NT2/D1 (cell line): ENCODE measurements around the gene ZNHIT2.

ENCODE experiments used
- DNase-seq: peaks from one replicate; pipeline ENCODE4 v3.0.0-alpha.2; 2011; ENCODE audit warnings: low read depth, low spot score
- H3K27me3 ChIP-seq: 2 replicates; pipeline ENCODE4 v1.6.0; 2011; ENCODE audit warnings: mild to moderate bottlenecking; ENCODE audit not compliant: insufficient read length, insufficient read depth
- H3K36me3 ChIP-seq: 2 replicates; pipeline ENCODE4 v1.6.1; 2011; ENCODE audit warnings: mild to moderate bottlenecking, low read length, mixed read lengths; ENCODE audit not compliant: insufficient read depth, insufficient read length
- H3K4me1 ChIP-seq: 2 replicates; pipeline ENCODE4 v1.5.1; 2011; ENCODE audit not compliant: insufficient read depth, insufficient read length
- H3K4me3 ChIP-seq: 2 replicates; pipeline ENCODE4 v1.5.1; 2011; ENCODE audit warnings: low read depth; ENCODE audit not compliant: insufficient read length
- H3K9ac ChIP-seq: 2 replicates; pipeline ENCODE4 v1.6.0; 2011; ENCODE audit warnings: low read depth; ENCODE audit not compliant: insufficient read length
- H3K9me3 ChIP-seq: 2 replicates; pipeline ENCODE4 v1.5.1; 2011; ENCODE audit warnings: mild to moderate bottlenecking, low read length; ENCODE audit not compliant: insufficient read depth
- SUZ12 ChIP-seq: IDR thresholded peaks from 2 replicates; pipeline ENCODE4 v1.6.1; 2011; ENCODE audit not compliant: insufficient read length, insufficient read depth; ENCODE audit errors: extremely low read depth
- YY1 ChIP-seq: IDR thresholded peaks from 2 replicates; pipeline ENCODE4 v1.6.1; 2011; ENCODE audit not compliant: insufficient read length, insufficient read depth
- ZNF274 ChIP-seq: IDR thresholded peaks from 2 replicates; pipeline ENCODE4 v1.6.1; 2011; ENCODE audit warnings: mild to moderate bottlenecking, low read depth, low read length

ZNHIT2 gene

GRCh38 chr11:65078151-65078550 lies 39.4 kb downstream of the ZNHIT2 start:
- H3K36me3 ChIP-seq: peaks cover 72% of the 10 kb centered on the region
- peaks cover 2% of the 10 kb centered on the region for H3K4me1 ChIP-seq

GRCh38 chr11:65077451-65077850 lies 40.0 kb downstream of the ZNHIT2 start:
- no peak for TF ChIP-seq ZNF274
- TF ChIP-seq YY1: no peak
- Histone ChIP-seq H3K4me1 (peaks cover 2% of the 10 kb centered on the region), H3K9me3 (no peaks in the 10 kb centered on the region), H3K36me3 (peaks cover 65% of the 10 kb centered on the region), H3K4me3 (no peak overlapping the region), H3K9ac (no peak overlapping the region), H3K27me3 (no peaks in the 10 kb centered on the region)
- DNase-seq: no peak

More at GRCh38 chr11:65078151-65078550, 39.4 kb downstream of the ZNHIT2 start:
- no peaks in the 10 kb centered on the region for H3K9me3 ChIP-seq
- no peak overlapping the region for H3K4me3 ChIP-seq
- H3K9ac ChIP-seq: no peak overlapping the region
- H3K27me3 ChIP-seq: no peaks in the 10 kb centered on the region
- DNase-seq: no peak
- no peak for TF ChIP-seq ZNF274
- TF ChIP-seq YY1: no peak
- TF ChIP-seq SUZ12: no peak

DNA sequence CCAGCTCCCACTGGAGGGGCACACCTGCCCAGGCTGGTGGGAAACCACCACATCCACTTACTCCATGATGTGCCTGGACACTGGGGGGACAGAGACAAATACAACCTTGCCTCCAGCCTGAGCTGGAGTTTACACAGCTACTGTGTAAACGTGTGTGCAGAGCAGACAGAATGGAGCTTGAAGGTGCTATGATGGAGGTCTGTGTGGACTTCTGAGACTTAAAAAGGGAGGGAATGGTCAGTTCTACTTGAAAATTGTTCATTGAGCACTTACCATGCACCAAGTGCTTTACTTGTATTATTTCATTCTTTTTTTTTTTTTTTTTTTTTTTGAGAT lies 44.9 kb downstream of the ZNHIT2 start:
- peaks cover 5% of the 10 kb centered on the region for H3K4me1 ChIP-seq
- no peak for DNase-seq
- no peak overlapping the region for H3K9ac ChIP-seq
- TF ChIP-seq SUZ12 (no peak), YY1 (no peak), ZNF274 (no peak)
- H3K36me3 ChIP-seq: peaks cover 20% of the 10 kb centered on the region
- H3K9me3 ChIP-seq: no peaks in the 10 kb centered on the region
- no peak overlapping the region for H3K4me3 ChIP-seq
- H3K27me3 ChIP-seq: no peaks in the 10 kb centered on the region

- no peak overlapping the region for H3K4me3 ChIP-seq
- H3K9me3 ChIP-seq: no peaks in the 10 kb centered on the region
- peaks cover 5% of the 10 kb centered on the region for H3K4me1 ChIP-seq
- TF ChIP-seq YY1 (no peak), SUZ12 (no peak), ZNF274 (no peak)
- no peak overlapping the region for H3K9ac ChIP-seq
- peaks cover 15% of the 10 kb centered on the region for H3K36me3 ChIP-seq
- no peak for DNase-seq
- H3K27me3 ChIP-seq: no peaks in the 10 kb centered on the region
These were observed 45.4 kb downstream of the ZNHIT2 start for GRCh38 chr11:65071907-65072630.

- peaks cover 13% of the 10 kb centered on the region for H3K4me1 ChIP-seq
- TF ChIP-seq YY1: no peak
- no peak for TF ChIP-seq ZNF274
- no peak for TF ChIP-seq SUZ12
- no peak overlapping the region for H3K9ac ChIP-seq
- H3K4me3 ChIP-seq: no peak overlapping the region
- DNase-seq: no peak
- no peaks in the 10 kb centered on the region for H3K9me3 ChIP-seq
- no peaks in the 10 kb centered on the region for H3K27me3 ChIP-seq
- H3K36me3 ChIP-seq: no peaks in the 10 kb centered on the region
These were observed 48.3 kb downstream of the ZNHIT2 start for GRCh38 chr11:65069217-65069616.

- no peak overlapping the region for H3K9ac ChIP-seq
- no peaks in the 10 kb centered on the region for H3K36me3 ChIP-seq
- H3K4me3 ChIP-seq: no peak overlapping the region
- DNase-seq: no peak
- peaks cover 17% of the 10 kb centered on the region for H3K4me1 ChIP-seq
- H3K27me3 ChIP-seq: no peaks in the 10 kb centered on the region
- H3K9me3 ChIP-seq: no peaks in the 10 kb centered on the region
- no peak for TF ChIP-seq SUZ12
- TF ChIP-seq YY1: no peak
- no peak for TF ChIP-seq ZNF274
These were observed 50.1 kb downstream of the ZNHIT2 start for GRCh38 chr11:65067446-65067845.

GRCh38 chr11:65066805-65067291 lies 50.7 kb downstream of the ZNHIT2 start:
- Histone ChIP-seq H3K4me1 (peaks cover 17% of the 10 kb centered on the region), H3K9ac (peak overlapping the region; percentile 34), H3K36me3 (no peaks in the 10 kb centered on the region), H3K4me3 (no peak overlapping the region), H3K9me3 (no peaks in the 10 kb centered on the region), H3K27me3 (no peaks in the 10 kb centered on the region)
- no peak for TF ChIP-seq YY1
- TF ChIP-seq SUZ12: no peak
- no peak for TF ChIP-seq ZNF274
- no peak for DNase-seq
